ENCODE data around the gene PALS1.

PALS1 gene

GRCh38 chr14:67239582-67239981 is 1.7 kb upstream of the PALS1 start:
- TF ChIP-seq GATA2 (IDR thresholded peaks at IDR 0.05; ENCODE audit: low read depth, low read length) (no peak), GATA3 (IDR thresholded peaks at IDR 0.05; ENCODE audit: low read depth, low read length) (no peak)

GRCh38 chr14:67240168-67240932 is 885 bp upstream of the PALS1 start:
- no peak for TF ChIP-seq GATA3 (IDR thresholded peaks at IDR 0.05; ENCODE audit: low read depth, low read length)
- TF ChIP-seq GATA2 (IDR thresholded peaks at IDR 0.05; ENCODE audit: low read depth, low read length), result no peak

DNA sequence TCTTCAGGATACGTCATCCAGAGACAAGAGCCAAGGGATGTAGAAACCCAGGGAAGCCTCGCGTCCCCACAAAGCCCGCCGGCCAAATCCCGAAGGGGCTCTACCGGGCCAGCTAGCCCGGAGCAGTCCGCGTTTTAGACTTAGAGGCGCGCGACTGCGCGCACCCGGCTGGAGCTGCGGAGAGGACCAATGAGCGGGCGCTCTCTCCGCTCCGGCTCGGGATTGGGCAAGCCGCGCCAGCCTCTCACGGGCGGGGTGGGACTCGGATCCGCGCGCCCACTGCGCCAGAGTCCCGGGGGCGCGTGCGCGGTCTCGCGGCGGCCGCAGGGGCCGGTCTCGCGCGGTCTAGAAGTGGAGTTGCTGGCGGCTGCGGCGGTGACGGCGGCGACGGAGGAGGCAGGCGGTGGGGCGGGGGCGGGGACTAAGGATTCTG is 241 bp upstream of the PALS1 start:
- TF ChIP-seq GATA3 (IDR thresholded peaks at IDR 0.05; ENCODE audit: low read depth, low read length), result no peak
- TF ChIP-seq GATA2 (IDR thresholded peaks at IDR 0.05; ENCODE audit: low read depth, low read length), result no peak

DNA sequence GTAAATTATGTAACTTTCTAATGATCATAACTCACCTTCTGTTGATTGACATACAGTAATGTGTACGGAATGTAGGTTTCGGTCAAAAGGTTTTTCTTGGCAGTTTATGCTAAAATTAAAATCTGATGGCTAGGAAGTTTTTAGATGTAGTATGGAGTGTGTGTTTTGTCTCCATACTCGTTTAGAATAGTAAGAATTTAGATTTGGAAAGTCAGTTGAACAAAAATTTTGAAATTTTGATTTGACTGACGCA is 859 bp downstream of the PALS1 start:
- TF ChIP-seq GATA2 (IDR thresholded peaks at IDR 0.05; ENCODE audit: low read depth, low read length) (no peak), GATA3 (IDR thresholded peaks at IDR 0.05; ENCODE audit: low read depth, low read length) (no peak)

DNA sequence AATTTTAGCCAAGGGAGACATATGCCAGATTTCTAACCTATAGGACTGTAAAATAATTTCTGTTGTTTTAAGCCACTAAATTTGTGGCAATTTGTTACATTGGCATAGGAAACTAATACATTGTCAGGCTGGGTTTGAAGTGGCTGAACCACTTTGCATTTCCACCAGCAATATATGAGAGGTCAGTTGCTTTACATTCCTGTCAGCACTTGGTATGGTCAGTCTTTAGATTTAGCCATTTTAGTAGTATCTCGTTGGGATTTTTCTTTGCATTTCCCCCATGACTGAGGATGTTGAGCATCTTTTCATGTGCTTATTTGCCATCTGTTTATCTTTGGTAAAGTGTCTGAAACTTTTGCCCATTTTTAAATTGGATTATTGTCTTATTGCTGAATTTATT is 3.9 kb downstream of the PALS1 start:
- TF ChIP-seq GATA3 (IDR thresholded peaks at IDR 0.05; ENCODE audit: low read depth, low read length) (no peak), GATA2 (IDR thresholded peaks at IDR 0.05; ENCODE audit: low read depth, low read length) (no peak)

DNA sequence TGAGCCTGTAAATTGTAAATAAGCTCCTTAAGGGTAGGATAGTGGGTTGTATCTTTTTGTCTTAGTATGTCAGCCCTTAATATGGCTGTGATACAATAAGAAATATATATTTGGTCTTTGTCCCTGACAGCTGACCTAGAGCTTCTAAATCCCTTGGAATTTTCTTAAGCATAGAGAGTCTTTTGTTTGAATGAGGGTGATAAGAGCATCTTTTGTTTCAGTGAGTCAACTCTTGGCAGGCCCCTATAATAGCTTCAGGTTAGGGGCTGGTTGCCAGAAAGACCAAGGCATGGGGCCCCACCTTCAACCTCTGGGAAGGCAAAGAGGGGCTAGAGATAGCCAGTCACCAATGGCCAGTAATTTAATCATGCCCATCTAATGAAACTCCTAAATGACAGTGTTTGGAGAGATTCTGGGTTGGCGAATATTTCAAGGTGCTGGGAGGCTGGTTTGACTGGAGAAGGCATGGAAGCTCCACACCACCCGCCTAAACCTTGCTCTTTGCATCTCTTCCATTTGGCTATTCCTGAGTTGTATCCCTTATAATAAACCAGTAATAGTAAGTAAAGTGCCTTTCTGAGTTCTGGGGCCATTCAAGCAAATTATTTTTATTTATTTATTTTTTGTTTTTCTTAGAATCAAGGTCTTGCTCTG is 10.5 kb downstream of the PALS1 start:
- TF ChIP-seq GATA3 (IDR thresholded peaks at IDR 0.05; ENCODE audit: low read depth, low read length) (no peak), GATA2 (IDR thresholded peaks at IDR 0.05; ENCODE audit: low read depth, low read length) (no peak)

- TF ChIP-seq GATA3 (IDR thresholded peaks at IDR 0.05; ENCODE audit: low read depth, low read length) (no peak), GATA2 (IDR thresholded peaks at IDR 0.05; ENCODE audit: low read depth, low read length) (no peak)
Observed at GRCh38 chr14:67253076-67253635, 11.9 kb downstream of the PALS1 start.

DNA sequence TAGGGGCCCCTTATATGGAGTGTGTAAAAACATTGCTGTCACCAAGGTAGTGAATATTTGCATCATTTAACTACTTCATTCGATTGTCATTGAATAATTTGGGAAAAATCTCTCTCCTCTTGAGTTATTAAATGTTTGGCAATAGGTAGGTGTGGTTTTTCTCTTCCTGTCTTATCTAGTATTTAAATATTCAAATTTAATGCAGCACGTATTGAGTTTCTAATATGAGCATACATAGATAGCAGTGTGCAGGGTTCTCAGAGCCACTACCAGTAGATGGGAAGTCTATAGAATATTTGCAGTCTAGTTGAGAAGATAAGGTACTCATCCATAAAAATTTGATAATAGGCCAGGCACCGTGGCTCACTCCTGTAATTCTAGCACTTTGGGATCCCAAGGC is 16.7 kb downstream of the PALS1 start:
- TF ChIP-seq GATA2 (IDR thresholded peaks at IDR 0.05; ENCODE audit: low read depth, low read length), result no peak

- TF ChIP-seq GATA2 (IDR thresholded peaks at IDR 0.05; ENCODE audit: low read depth, low read length) (no peak), GATA3 (IDR thresholded peaks at IDR 0.05; ENCODE audit: low read depth, low read length) (no peak)
Observed at GRCh38 chr14:67260965-67261364, 19.7 kb downstream of the PALS1 start.

GRCh38 chr14:67263499-67264149 is 22.4 kb downstream of the PALS1 start:
- TF ChIP-seq GATA3 (IDR thresholded peaks at IDR 0.05; ENCODE audit: low read depth, low read length) (no peak), GATA2 (IDR thresholded peaks at IDR 0.05; ENCODE audit: low read depth, low read length) (no peak)

- TF ChIP-seq GATA2 (IDR thresholded peaks at IDR 0.05; ENCODE audit: low read depth, low read length), result no peak
- TF ChIP-seq GATA3 (IDR thresholded peaks at IDR 0.05; ENCODE audit: low read depth, low read length), result no peak
Observed at GRCh38 chr14:67265131-67265530, 23.9 kb downstream of the PALS1 start.

- TF ChIP-seq GATA3 (IDR thresholded peaks at IDR 0.05; ENCODE audit: low read depth, low read length) (no peak), GATA2 (IDR thresholded peaks at IDR 0.05; ENCODE audit: low read depth, low read length) (no peak)
Observed at GRCh38 chr14:67267576-67268328, 26.5 kb downstream of the PALS1 start.

DNA sequence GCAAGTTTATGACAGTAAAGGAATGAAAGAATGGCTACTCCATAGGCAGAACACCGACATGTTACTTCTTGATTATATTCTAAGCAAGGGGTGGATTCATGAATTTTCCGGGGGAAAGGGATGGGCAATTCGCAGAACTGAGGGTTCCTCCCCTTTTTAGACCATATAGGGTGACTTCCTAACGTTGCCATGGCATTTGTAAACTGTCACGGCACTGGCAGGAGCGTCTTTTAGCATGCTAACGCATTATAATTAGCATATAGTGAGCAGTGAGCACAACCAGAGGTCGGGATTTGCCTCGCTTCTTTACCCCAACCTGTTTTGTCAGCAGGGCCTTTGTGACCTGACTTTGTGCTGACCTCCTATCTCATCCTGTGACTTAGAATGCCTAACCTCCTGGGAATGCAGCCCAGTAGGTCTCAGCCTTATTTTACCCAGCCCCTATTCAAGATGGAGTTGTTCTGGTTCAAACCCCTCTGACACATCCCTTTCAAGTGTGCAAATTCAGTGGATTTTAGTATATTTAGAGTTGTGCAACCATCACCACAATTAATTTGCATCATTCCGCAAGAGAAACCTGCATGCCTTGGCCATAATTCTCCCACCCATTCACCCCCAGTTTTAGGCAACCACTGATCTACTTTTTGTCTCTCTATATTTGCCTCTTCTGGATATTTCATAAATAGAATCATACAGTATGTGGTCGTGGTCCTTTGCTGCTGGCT is 27.4 kb downstream of the PALS1 start:
- no peak for TF ChIP-seq GATA3 (IDR thresholded peaks at IDR 0.05; ENCODE audit: low read depth, low read length)
- no peak for TF ChIP-seq GATA2 (IDR thresholded peaks at IDR 0.05; ENCODE audit: low read depth, low read length)

Data from SH-SY5Y (cell line).